Measurements from ENCODE around the gene CERS4.

DNA sequence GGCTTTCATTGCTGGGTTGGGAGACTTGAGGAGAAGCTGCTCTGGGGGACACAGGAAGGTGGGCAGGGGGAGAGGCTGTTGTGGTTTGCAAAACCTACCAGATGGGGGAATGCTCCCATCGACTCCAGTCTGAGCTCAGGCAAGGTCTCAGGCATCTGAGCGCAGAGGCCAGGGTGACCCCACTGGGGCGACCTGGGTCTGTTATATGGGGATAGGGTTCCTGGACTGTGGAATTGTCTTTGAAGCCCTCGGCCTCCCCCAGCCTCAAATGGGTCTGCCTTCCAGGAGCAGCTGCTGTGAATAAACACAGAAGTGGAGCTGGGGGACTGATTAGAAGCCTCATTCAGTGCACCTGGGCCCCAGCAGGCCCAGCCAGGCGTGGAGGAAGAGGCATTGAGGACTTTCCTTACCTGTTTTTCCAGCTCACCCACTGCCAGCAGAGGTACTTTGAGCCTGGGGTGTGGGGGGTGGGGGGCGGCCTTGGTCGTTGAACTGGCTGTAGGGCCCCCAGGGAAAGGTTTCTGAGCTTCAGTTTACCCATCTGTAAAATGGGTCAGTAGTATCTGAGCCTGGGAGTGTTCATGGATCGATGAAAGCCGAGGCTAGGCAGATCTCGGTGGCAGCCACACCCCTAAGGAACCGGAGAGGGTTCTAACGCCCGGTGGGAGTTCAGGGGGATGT lies 1.4 kb downstream of the CERS4 start:
- TF ChIP-seq, protein P1, sequence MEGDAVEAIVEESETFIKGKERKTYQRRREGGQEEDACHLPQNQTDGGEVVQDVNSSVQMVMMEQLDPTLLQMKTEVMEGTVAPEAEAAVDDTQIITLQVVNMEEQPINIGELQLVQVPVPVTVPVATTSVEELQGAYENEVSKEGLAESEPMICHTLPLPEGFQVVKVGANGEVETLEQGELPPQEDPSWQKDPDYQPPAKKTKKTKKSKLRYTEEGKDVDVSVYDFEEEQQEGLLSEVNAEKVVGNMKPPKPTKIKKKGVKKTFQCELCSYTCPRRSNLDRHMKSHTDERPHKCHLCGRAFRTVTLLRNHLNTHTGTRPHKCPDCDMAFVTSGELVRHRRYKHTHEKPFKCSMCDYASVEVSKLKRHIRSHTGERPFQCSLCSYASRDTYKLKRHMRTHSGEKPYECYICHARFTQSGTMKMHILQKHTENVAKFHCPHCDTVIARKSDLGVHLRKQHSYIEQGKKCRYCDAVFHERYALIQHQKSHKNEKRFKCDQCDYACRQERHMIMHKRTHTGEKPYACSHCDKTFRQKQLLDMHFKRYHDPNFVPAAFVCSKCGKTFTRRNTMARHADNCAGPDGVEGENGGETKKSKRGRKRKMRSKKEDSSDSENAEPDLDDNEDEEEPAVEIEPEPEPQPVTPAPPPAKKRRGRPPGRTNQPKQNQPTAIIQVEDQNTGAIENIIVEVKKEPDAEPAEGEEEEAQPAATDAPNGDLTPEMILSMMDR (IDR thresholded peaks at IDR 0.05; ENCODE audit: poor library complexity): no peak
- TF ChIP-seq EZH2 (IDR thresholded peaks at IDR 0.05; ENCODE audit: borderline replicate concordance): no peak
